ENCODE data around the gene CRIP3. TPM values are rescaled to one million over a fixed set of nuclear protein-coding genes. Genes with fewer than 3 reads are reported as not detected.

Gene CRIP3
- total and polyA plus RNA-seq, 2 donors (not counting 3 experiments of a cell fraction or from before 2014, with no cell fraction given) = not detected

DNA sequence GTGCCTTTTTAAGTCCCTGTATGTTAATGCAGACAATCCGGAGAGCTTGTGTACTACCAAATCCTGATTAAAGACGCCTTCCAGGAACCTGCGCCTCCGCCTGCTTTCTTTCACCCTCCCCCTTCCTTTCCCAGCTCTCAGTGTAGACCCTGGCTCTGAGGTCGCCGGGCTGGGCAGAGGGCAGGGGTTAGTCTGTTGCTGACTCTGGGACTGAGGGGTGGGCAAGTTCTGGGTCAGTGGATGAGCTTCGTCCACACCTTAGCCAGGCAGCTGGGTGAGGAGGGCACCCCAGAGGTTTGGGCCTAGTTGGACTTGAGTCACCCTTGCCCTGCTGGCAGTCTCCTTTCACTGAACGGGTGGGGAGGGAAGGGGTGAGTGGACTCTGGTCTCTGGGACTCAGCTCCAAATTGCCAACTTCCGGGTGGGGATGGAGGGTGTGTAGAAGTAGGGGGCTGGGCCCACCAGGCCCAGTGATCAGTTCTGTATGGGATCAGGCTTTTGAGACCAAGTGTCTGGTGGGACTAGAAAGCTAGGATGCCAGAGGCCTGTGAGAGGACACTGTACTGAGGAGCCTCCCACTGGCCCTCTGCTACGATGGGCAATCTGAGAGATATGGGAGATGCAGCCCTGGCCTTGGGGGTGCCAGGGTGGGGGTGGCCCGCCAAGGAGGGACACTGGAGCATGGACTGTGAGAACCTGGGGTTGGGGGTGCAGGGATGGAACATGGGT is 31.9 kb downstream of the CRIP3 start:
- Histone ChIP-seq H3K27ac (ENCODE audit: insufficient read depth, low read depth, low read length) (no peak overlapping the region), H3K27me3 (ENCODE audit: control insufficient read depth in 2 of 2, insufficient read depth in 2 of 2, low read length in 2 of 2) (peaks cover 50 to 59% of the 10 kb centered on the region in 2 experiments), H3K9me1 (replicated peaks; ENCODE audit: control insufficient read depth, extremely low read depth, insufficient read depth, low read length) (no peaks in the 10 kb centered on the region), H3K36me3 (ENCODE audit: control insufficient read depth in 2 of 2, extremely low read depth in 1 of 2, insufficient read depth in 2 of 2, low read length in 2 of 2) (no peaks in the 10 kb centered on the region), H3K9me3 (replicated peaks; ENCODE audit: control insufficient read depth, insufficient read depth, low read length) (no peaks in the 10 kb centered on the region), H4K20me1 (replicated peaks; ENCODE audit: control insufficient read depth, extremely low read depth, insufficient read depth, low read length) (no peaks in the 10 kb centered on the region), H2AFZ (ENCODE audit: low read depth, low read length) (no peak overlapping the region), H3K79me2 (ENCODE audit: control insufficient read depth, insufficient read depth, low read length) (no peaks in the 10 kb centered on the region), H3K9ac (replicated peaks; ENCODE audit: extremely low read depth, insufficient read depth, low read length) (no peak overlapping the region), H3K4me2 (ENCODE audit: insufficient read depth, low read length) (no peak overlapping the region), H3K4me1 (ENCODE audit: control insufficient read depth, extremely low read depth, insufficient read depth, low read length) (no peaks in the 10 kb centered on the region), H3K4me3 (replicated peaks in 1 of 3; ENCODE audit: insufficient read depth in 1 of 3, low read depth in 1 of 3, low read length in 3 of 3) (no peak overlapping the region)
- no TSS peak for BruUV-seq (replicated peaks)
- CTCF ChIA-PET = interaction anchor here (0.9 to 1.1 kb wide), 2 partner anchors 15 to 20 kb away, joined by 3 read pairs; no protein-coding TSS in a partner anchor
- dilution Hi-C loops (cut with MboI; ENCODE audit: extremely low pct_ligation_motif_present, low sequenced_read_pairs) = no loop called here
- TF ChIP-seq, protein P1, sequence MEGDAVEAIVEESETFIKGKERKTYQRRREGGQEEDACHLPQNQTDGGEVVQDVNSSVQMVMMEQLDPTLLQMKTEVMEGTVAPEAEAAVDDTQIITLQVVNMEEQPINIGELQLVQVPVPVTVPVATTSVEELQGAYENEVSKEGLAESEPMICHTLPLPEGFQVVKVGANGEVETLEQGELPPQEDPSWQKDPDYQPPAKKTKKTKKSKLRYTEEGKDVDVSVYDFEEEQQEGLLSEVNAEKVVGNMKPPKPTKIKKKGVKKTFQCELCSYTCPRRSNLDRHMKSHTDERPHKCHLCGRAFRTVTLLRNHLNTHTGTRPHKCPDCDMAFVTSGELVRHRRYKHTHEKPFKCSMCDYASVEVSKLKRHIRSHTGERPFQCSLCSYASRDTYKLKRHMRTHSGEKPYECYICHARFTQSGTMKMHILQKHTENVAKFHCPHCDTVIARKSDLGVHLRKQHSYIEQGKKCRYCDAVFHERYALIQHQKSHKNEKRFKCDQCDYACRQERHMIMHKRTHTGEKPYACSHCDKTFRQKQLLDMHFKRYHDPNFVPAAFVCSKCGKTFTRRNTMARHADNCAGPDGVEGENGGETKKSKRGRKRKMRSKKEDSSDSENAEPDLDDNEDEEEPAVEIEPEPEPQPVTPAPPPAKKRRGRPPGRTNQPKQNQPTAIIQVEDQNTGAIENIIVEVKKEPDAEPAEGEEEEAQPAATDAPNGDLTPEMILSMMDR (IDR thresholded peaks at IDR 0.05; ENCODE audit: extremely low read depth in 1 of 2, insufficient read depth in 1 of 2, low read depth in 1 of 2, low read length in 2 of 2) = no peak
- TF ChIP-seq GATA2 (IDR thresholded peaks at IDR 0.05; ENCODE audit: insufficient read depth, insufficient read length, low read depth, low read length) = no peak
- no peak for TF ChIP-seq FOS (IDR thresholded peaks at IDR 0.05; ENCODE audit: borderline replicate concordance, insufficient read depth, low read length)
- no peak for TF ChIP-seq POLR2A (IDR thresholded peaks at IDR 0.05; ENCODE audit: low read depth, low read length)
- TF ChIP-seq POLR2AphosphoS5 (IDR thresholded peaks at IDR 0.05; ENCODE audit: insufficient read depth, low read depth, low read length) = no peak
- no peak for TF ChIP-seq EZH2 (IDR thresholded peaks at IDR 0.05; ENCODE audit: borderline replicate concordance, low read depth, low read length, severe bottlenecking)
- TF ChIP-seq, protein P2, sequence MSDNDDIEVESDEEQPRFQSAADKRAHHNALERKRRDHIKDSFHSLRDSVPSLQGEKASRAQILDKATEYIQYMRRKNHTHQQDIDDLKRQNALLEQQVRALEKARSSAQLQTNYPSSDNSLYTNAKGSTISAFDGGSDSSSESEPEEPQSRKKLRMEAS (IDR thresholded peaks at IDR 0.05; ENCODE audit: insufficient read depth, insufficient read length) = no peak
- no peak for FAIRE-seq
- intact Hi-C loops (cut with micrococcal nuclease) = no loop called here
- POLR2A ChIA-PET = no interaction called here
- DNase-seq (ENCODE audit: low read depth, low spot score) = no peak
